ENCODE data around the gene HMX1. TPM values are rescaled to one million over a fixed set of nuclear protein-coding genes. Genes with fewer than 3 reads are reported as not detected.

The HMX1 gene
- polyA plus RNA-seq, 3 donors = not detected

GRCh38 chr4:8843597-8843996 lies 28.0 kb downstream of the HMX1 start:
- DNase-seq (ENCODE audit: low read depth in 3 of 3, low spot score in 2 of 3) = no peak

- DNase-seq (ENCODE audit: low read depth in 3 of 3, low spot score in 2 of 3) = no peak
These were observed 29.0 kb downstream of the HMX1 start for GRCh38 chr4:8842614-8843013.

DNA sequence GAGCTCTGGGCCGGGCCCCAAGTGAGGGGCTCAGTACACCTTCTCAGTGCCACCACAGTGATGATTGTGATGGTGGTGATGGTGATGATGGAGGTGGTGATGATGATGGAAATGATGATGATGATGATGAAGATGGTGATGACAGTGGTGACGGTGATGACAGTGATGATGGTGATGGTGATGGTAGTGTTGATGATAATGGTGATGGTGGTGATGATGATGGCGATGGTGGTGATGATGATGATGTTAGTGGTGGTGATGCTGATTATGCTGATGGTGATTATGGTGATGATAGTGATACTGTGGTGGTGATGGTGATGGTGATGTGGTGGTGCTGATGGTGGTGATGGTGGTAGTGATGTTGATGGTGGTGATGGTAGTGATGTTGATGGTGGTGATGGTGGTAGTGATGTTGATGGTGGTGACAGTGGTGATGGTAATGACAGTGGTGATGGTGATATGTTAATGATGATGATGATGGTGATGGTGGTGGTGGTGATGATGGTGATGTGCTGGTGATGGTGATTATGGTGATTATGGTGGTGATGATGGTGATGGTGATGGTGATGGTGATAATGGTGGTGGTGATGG lies 29.9 kb downstream of the HMX1 start:
- no peak for DNase-seq (ENCODE audit: low read depth in 3 of 3, low spot score in 2 of 3)

DNA sequence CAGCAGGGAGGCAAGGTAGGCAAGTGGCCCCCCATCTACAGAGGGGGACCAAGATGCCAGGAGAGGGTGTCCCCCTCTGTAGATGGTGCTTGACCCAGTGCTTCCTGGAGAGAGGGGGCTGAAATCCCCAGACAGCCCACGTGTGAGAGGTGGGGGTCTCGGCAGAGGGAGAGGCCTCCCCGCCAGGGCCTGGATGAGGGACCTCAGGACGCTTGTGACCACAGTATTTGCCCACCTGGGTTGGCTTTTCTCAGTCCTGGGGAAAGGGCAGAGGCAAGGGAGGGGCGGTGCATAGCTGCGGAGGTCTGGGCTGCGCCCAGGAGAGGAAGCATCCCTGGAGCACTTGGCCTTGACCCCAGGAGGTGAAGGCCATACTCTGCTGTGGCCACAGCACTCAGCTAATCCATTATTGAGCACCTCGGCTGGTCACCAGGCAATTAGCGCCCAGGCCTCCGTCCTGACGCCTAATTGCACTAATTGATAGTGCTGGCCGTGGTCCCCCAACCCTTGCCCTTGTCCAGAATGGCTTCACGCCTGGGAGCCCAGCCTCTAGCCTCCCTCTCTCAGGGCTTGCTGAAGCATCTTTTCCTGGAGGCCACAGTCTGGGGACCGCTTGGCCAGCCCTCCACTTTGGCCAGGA lies 30.7 kb downstream of the HMX1 start:
- no peak for DNase-seq (ENCODE audit: low read depth in 3 of 3, low spot score in 2 of 3)

- no peak for DNase-seq (ENCODE audit: low read depth in 3 of 3, low spot score in 2 of 3)
These were observed 31.4 kb downstream of the HMX1 start for GRCh38 chr4:8840006-8840793.

- no peak for DNase-seq (ENCODE audit: low read depth in 3 of 3, low spot score in 2 of 3)
These were observed 32.6 kb downstream of the HMX1 start for GRCh38 chr4:8838961-8839431.

- no peak for DNase-seq (ENCODE audit: low read depth in 3 of 3, low spot score in 2 of 3)
These were observed 33.2 kb downstream of the HMX1 start for GRCh38 chr4:8838296-8838960.

GRCh38 chr4:8837181-8837841 lies 34.3 kb downstream of the HMX1 start:
- no peak for DNase-seq (ENCODE audit: low read depth in 3 of 3, low spot score in 2 of 3)

- no peak for DNase-seq (ENCODE audit: low read depth in 3 of 3, low spot score in 2 of 3)
These were observed 34.9 kb downstream of the HMX1 start for GRCh38 chr4:8836664-8837171.

GRCh38 chr4:8835521-8836365 lies 35.9 kb downstream of the HMX1 start:
- no peak for DNase-seq (ENCODE audit: low read depth in 3 of 3, low spot score in 2 of 3)

GRCh38 chr4:8834681-8835220 lies 36.9 kb downstream of the HMX1 start:
- DNase-seq (ENCODE audit: low read depth in 3 of 3, low spot score in 2 of 3) = no peak

GRCh38 chr4:8832113-8832915 lies 39.3 kb downstream of the HMX1 start:
- DNase-seq (ENCODE audit: low read depth in 3 of 3, low spot score in 2 of 3) = no peak

DNA sequence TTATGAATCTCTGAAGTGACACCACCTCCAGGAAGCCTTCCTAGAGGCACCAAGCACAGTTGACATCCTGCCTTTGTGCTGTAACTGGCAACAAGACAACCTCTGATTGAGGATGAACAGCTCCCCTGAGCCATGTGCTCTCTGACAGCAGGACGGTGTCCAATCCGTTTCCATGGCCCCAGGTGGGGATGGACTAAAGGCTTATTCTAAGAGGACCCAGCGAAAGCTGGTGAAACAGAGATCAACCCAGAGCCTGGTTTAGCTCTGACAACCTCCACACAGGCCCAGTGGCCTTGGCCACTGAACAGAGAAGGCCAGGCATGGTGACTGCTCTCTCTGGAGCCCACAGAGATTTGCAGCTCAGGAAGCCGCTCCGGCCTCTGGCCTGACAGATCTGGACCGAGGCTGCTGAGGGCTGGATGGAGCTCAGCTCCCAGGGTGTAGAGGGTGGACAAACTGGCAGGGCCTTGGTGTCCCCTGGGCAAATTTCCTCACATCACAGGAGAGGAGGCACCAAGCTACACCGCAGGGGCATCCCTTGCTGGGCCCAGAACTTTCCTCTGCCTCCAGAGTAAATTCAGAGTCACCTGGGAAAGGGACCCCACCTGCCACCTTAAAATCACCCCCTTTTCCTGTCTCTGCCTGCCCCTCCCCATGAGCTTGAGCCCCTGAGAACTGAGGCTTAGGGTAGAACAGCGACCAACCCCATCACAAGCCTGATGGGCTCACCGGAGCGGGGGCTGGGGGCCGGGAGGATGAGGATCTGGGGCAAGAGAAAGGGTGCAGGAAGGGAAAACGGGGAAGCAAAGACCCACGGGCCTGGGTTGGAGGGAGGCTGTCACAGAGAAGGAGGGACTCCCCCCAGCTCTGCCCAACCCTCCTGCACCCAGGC lies 40.2 kb downstream of the HMX1 start:
- no peak for DNase-seq (ENCODE audit: low read depth in 3 of 3, low spot score in 2 of 3)

DNA sequence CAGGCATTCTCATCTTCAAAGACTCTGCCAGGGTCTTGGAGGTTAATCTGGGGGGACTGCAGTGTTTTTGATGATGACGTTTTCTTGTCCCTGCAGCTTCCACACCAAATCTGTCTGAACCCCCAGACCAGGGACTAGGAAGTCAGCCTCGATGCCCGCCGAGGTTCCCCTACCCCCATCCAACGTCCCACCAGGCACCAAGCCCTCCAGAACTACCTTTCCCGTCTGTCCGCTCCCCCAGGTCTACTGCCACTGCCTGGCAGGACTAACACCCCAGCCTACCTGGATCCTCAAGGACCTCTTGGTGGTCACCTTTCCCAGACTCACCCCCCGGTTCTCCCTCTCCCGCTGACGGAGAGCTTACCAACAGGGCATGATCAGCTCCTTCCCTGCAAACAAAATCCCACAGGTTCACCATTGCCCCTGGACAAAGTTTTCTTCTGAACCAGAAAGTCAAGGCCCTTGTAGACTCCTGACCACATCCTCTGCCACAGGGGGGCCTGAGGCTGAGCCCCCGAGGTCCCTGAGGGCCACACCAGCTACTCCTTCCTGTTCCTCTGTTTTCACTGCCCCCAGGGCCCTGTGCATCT lies 40.9 kb downstream of the HMX1 start:
- DNase-seq (ENCODE audit: low read depth in 3 of 3, low spot score in 2 of 3) = no peak

DNA sequence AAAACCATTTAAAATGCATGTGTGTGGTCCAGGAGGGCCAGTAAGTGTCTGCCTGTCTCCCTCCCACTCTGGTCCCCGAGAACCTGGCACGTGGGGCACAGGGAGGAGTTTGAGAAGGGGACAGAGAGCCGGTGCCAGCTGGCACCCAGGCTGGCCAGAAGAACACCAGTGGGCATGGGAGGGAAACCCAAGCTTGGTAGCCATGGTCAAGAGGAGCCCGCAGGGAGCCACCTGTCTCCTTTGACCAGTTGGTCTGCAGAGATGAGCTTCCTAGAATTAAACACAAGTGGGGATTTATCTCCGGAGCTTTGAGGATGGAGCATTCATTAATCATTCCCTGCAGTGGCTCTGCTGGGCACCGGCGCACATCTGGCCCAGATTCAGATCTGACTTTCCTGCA lies 41.6 kb downstream of the HMX1 start:
- no peak for DNase-seq (ENCODE audit: low read depth in 3 of 3, low spot score in 2 of 3)

DNA sequence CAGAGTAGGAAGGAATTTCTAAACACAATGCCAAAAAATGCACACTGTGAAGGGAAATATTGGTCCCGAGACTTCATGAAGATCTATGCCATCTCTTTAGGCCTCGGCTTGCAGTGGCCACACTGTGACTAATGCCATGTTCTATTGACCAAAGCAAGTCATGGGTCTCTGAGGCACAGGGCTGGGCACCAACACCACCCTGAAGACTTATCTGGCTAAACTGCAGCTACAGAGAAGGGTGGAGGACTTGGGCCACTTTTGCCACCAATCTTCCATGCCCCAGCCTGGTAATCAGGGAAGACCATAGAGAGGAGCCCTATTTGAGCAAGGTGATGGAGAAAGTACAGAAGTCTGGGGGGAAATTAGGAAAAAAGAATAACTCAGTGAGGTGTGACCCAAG lies 42.1 kb downstream of the HMX1 start:
- no peak for DNase-seq (ENCODE audit: low read depth in 3 of 3, low spot score in 2 of 3)

DNA sequence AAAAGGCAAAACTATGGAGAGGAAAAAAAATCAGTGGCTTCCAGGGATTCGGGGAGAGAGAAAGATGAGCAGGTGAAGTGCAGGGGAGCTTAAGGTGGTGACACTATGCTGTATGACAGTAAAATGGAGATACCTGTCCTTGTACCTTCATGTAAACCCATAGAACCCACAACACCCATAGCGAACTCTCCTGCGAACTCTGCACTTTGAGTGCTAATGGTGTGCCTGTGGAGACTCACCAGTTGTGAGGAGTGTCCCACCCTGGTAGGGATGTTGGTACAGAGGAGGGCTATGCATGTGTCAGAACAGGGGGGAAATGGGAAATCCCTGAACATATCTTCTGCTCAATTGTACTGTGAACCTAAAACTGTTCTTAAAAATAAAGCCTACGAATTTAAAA lies 42.8 kb downstream of the HMX1 start:
- DNase-seq (ENCODE audit: low read depth in 3 of 3, low spot score in 2 of 3) = no peak

All from right renal cortex interstitium (tissue), 3 donors.